GM12878 (cell line): ENCODE results near the gene TLL2. TPM values are rescaled to one million over a fixed set of nuclear protein-coding genes. Genes with fewer than 3 reads are reported as not detected.

Source experiments
- ATAC-seq: fragments of 200-7000 bp; cut with Tn5 transposase; 3 replicates; pipeline ENCODE4 v1.9.1; 2020; ENCODE audit warnings: mild to moderate bottlenecking, moderate library complexity
- BruUV-seq: library from RNA; stranded (reverse); fragments of 400-500 nt; replicated peaks from 2 replicates; lab custom pipeline; 2021; lab: Mats Ljungman, UMichigan
- CTCF ChIA-PET: fragments of 300-600 bp; sonication (Branson Sonifier 250); formaldehyde crosslinking; extraction: SDS; loops from one replicate; lab custom pipeline; 2021; ENCODE audit warnings: inconsistent platforms; lab: Yijun Ruan, JAX
- POLR2A ChIA-PET: fragments of 350-600 bp; formaldehyde crosslinking; extraction: SDS; loops from one replicate; lab custom pipeline; 2021; ENCODE audit warnings: inconsistent platforms; lab: Charles Lee
- RAD21 ChIA-PET: fragments of 300-600 bp; sonication (Branson Sonifier 250); formaldehyde crosslinking; loops from one replicate; lab custom pipeline; 2023; ENCODE audit warnings: antibody characterized with exemption; ENCODE audit not compliant: unreplicated experiment; lab: Charles Lee
- SMC1A ChIA-PET: fragments of 300-600 bp; sonication (Branson Sonifier 250); formaldehyde crosslinking; loops from one replicate; lab custom pipeline; 2023; ENCODE audit not compliant: unreplicated experiment, uncharacterized antibody; lab: Charles Lee
- DNase-seq: peaks from one replicate; pipeline ENCODE4 v3.0.0-alpha.2; 2011; ENCODE audit warnings: low read depth, low spot score
- FAIRE-seq: peaks from 3 replicates; lab custom pipeline; 2011; peaks lifted over from hg19 to GRCh38; lab: Jason Lieb, UNC
- H2AFZ ChIP-seq: 2 replicates; pipeline ENCODE4 v1.6.0; 2011; ENCODE audit warnings: low read depth, low read length, control low read depth; ENCODE audit not compliant: control insufficient read depth
- H3K27ac ChIP-seq: 2 replicates; pipeline ENCODE4 v1.5.1; 2011; ENCODE audit warnings: control low read depth; ENCODE audit not compliant: control insufficient read depth, insufficient read depth
- H3K27me3 ChIP-seq, 2 experiments: replicated peaks in 1 of 2; 2 replicates each; pipeline versions ENCODE4 v1.6.0 to v1.6.1; 2011; ENCODE audit warnings: low read length in 1 of 2; ENCODE audit not compliant: control insufficient read depth in 2 of 2, insufficient read depth in 2 of 2
- H3K36me3 ChIP-seq, 2 experiments: 2 replicates each; pipeline ENCODE4 v1.5.1; 2011; ENCODE audit warnings: low read length in 1 of 2; ENCODE audit not compliant: control insufficient read depth in 2 of 2, insufficient read depth in 2 of 2
- H3K4me1 ChIP-seq: 2 replicates; pipeline ENCODE4 v1.6.1; 2011; ENCODE audit warnings: mild to moderate bottlenecking, low read length, moderate library complexity, mixed read lengths; ENCODE audit not compliant: control insufficient read depth, insufficient read depth
- H3K4me2 ChIP-seq: 2 replicates; pipeline ENCODE4 v1.6.0; 2011; ENCODE audit warnings: control low read depth; ENCODE audit not compliant: control insufficient read depth, insufficient read depth
- H3K4me3 ChIP-seq: fragments of 200-600 bp; sonication (generic); 2 replicates; pipeline ENCODE4 v1.5.1; 2016
- H3K79me2 ChIP-seq: 2 replicates; pipeline ENCODE4 v1.6.0; 2011; ENCODE audit warnings: low read length; ENCODE audit not compliant: control insufficient read depth, insufficient read depth
- H3K9ac ChIP-seq: 2 replicates; pipeline ENCODE4 v1.8.0; 2011; ENCODE audit warnings: low read length, control low read depth, mixed read lengths; ENCODE audit not compliant: control insufficient read depth, insufficient read depth
- H3K9me3 ChIP-seq: replicated peaks from 3 replicates; pipeline ENCODE4 v1.5.1; 2011; ENCODE audit warnings: mild to moderate bottlenecking, low read length; ENCODE audit not compliant: control insufficient read depth, insufficient read depth
- H4K20me1 ChIP-seq: 2 replicates; pipeline ENCODE4 v1.6.0; 2011; ENCODE audit not compliant: control insufficient read depth, insufficient read depth
- BRCA1 ChIP-seq: IDR thresholded peaks from 2 replicates; pipeline ENCODE4 v1.6.1; 2011; ENCODE audit warnings: low read depth, low read length, improper control_type of control experiment
- FOXM1 ChIP-seq: IDR thresholded peaks from 2 replicates; pipeline ENCODE4 v1.6.1; 2012; ENCODE audit warnings: low read depth, mild to moderate bottlenecking, inconsistent platforms, low read length, moderate library complexity
- LARP7 ChIP-seq: fragments of 450-650 bp; IDR thresholded peaks from 2 replicates; pipeline ENCODE4 v1.6.1; 2017; ENCODE audit warnings: mild to moderate bottlenecking
- SMAD1 ChIP-seq: fragments of 450-650 bp; IDR thresholded peaks from 2 replicates; pipeline ENCODE4 v1.6.1; 2018; ENCODE audit warnings: mild to moderate bottlenecking, low read depth; ENCODE audit not compliant: partially characterized antibody
- SMC3 ChIP-seq: IDR thresholded peaks from 2 replicates; pipeline ENCODE4 v1.6.1; 2011; ENCODE audit warnings: low read length, improper control_type of control experiment, borderline replicate concordance
- SREBF2 ChIP-seq: IDR thresholded peaks from 2 replicates; pipeline ENCODE4 v1.6.1; 2012; ENCODE audit warnings: mild to moderate bottlenecking, low read length
- TARDBP ChIP-seq: IDR thresholded peaks from 2 replicates; pipeline ENCODE4 v1.6.1; 2016; ENCODE audit warnings: borderline replicate concordance
- YBX1 ChIP-seq: fragments of 450-650 bp; IDR thresholded peaks from 2 replicates; pipeline ENCODE4 v1.6.1; 2016; ENCODE audit warnings: antibody characterized with exemption
- ZNF24 ChIP-seq: fragments of 450-650 bp; IDR thresholded peaks from 2 replicates; pipeline ENCODE4 v1.6.1; 2017; ENCODE audit warnings: antibody characterized with exemption, mild to moderate bottlenecking
- WGBS: methylation state at CpG from one replicate; pipeline ENCODE4 v1.1.6; 2016; ENCODE audit warnings: low lambda C conversion rate; ENCODE audit not compliant: insufficient replicate concordance, insufficient coverage; ENCODE audit errors: missing lambda C conversion rate; 5-methylcytosine and 5-hydroxymethylcytosine counted together
- in situ Hi-C: fragments of 300-500 bp; cut with MboI; formaldehyde crosslinking; loops from 9 replicates; pipeline ENCODE4 v1.14.3; 2018; ENCODE audit warnings: mixed read lengths
- intact Hi-C: fragments of 100-400 bp; cut with micrococcal nuclease; formaldehyde crosslinking; loops from one replicate; pipeline ENCODE4 v1.14.2; 2022; ENCODE audit not compliant: unreplicated experiment
- polyA plus RNA-seq, 11 experiments: library from polyadenylated mRNA; depleted of rRNA in 4 of 11; unstranded in 6 of 11; stranded (reverse) in 5 of 11; fragments of >200 nt; fragmentation: Nextera tagmentation in 4 of 11; fragmentation: Illumina TruSeq in 1 of 11; extraction: Ambion mirVana in 4 of 11; extraction: Trizol in 1 of 11; gene quantifications; 1 replicate in 1 of 11; 2 replicates in 10 of 11; pipeline versions ENCODE4 v1.2.1 to v1.2.3, GENCODE V29; 2011 to 2016; ENCODE audit warnings: inconsistent platforms in 2 of 11, missing spikeins in 2 of 11, low read depth in 1 of 11
- total RNA-seq, 4 experiments: library from RNA; depleted of rRNA in 3 of 4; stranded (reverse); fragments of >200 nt in 3 of 4; fragmentation: Illumina TruSeq in 1 of 4; extraction: Trizol in 1 of 4; gene quantifications; 2 replicates each; pipeline versions ENCODE4 v1.2.1 to v1.2.3, GENCODE V29; 2013 to 2021
- TF ChIP-seq, protein P1 (sequence below): IDR thresholded peaks from 2 replicates; pipeline ENCODE4 v1.6.1; 2011; ENCODE audit warnings: mild to moderate bottlenecking, low read depth, low read length, moderate library complexity; ENCODE audit not compliant: insufficient replicate concordance
- TF ChIP-seq, protein P2 (sequence below): fragments of 450-650 bp; IDR thresholded peaks from 2 replicates; pipeline ENCODE4 v1.6.1; 2018; ENCODE audit warnings: borderline replicate concordance, mild to moderate bottlenecking; ENCODE audit not compliant: partially characterized antibody
- TF ChIP-seq, protein P3 (sequence below): fragments of 450-650 bp; IDR thresholded peaks from 2 replicates; pipeline ENCODE4 v1.6.1; 2017; ENCODE audit warnings: antibody characterized with exemption, mild to moderate bottlenecking, moderate library complexity
- TF ChIP-seq, protein P4 (sequence below): fragments of 450-650 bp; IDR thresholded peaks from 2 replicates; pipeline ENCODE4 v1.6.1; 2017; ENCODE audit warnings: mild to moderate bottlenecking

Gene TLL2
- total and polyA plus RNA-seq, 10 of the 15 experiments (the other 5 are each of a cell fraction or from before 2014, with no cell fraction given): 0.02 to 2.1 (median 0.52) TPM

DNA sequence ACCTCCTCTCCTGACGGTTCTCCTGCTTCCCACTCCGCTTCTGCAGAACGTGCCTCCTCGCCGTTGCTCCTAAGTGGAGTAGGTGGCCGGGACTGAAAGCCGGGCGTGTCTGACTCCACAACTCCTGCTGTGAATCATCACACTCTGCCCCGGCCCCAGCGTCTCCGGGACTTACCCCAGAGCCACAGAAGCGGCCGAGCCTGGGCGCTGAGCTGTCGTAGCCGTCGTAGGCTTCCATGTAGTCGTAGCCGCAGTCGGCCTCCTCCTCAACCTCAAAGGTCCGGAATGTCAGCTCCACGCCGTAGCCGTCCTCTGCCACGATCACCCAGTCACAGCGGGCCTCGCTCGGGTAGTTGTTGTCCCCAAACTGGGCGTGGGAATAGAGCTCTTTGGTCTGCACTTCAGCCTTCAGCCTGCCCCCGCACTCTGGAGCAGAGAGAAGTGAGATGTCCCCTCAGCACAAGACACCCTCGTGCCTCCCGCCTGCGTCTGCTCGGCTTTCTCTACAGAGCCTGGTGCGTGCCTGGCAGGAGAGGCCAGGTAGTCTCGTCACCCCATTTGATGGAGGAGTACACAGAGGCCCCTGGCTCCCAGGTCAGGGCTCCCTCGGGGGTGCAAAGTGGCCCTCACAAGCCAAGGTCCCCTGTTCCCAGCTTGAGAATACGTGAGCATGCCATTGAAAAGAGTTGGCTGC is 143.7 kb downstream of the TLL2 start (continued):
- TF ChIP-seq SREBF2: no peak
- TF ChIP-seq BRCA1: no peak
- TF ChIP-seq, protein P1, sequence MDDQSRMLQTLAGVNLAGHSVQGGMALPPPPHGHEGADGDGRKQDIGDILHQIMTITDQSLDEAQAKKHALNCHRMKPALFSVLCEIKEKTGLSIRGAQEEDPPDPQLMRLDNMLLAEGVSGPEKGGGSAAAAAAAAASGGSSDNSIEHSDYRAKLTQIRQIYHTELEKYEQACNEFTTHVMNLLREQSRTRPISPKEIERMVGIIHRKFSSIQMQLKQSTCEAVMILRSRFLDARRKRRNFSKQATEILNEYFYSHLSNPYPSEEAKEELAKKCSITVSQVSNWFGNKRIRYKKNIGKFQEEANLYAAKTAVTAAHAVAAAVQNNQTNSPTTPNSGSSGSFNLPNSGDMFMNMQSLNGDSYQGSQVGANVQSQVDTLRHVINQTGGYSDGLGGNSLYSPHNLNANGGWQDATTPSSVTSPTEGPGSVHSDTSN: no peak
- no peak for TF ChIP-seq TARDBP
- TF ChIP-seq, all 136 proteins: peak for 0

DNA sequence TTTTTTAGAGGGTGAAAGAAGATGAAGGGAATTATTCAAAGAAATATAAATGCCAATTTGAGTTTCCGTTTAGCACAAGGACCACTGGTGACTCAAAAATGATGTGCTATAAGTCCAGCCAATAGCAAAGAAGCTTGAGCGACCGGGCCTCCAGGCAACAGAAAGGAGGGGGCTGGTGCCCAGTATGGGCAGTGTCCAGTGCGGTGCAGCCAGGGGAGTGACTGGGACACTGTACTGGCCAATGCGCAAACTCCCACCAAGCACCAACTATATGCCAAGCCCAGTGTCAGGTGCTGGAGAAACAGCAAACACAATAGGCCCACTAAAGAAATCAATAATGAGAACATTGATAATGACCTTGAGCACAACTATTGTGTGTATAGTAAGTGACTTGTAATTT is 144.8 kb downstream of the TLL2 start:
- RAD21 ChIA-PET: no interaction called here
- Histone ChIP-seq H3K27ac (no peak overlapping the region), H3K9me3 (no peaks in the 10 kb centered on the region), H2AFZ (no peak overlapping the region), H3K4me2 (no peak overlapping the region), H3K4me1 (no peaks in the 10 kb centered on the region), H4K20me1 (no peaks in the 10 kb centered on the region), H3K27me3 (no peaks in the 10 kb centered on the region; a peak in 1 of 4 replicates), H3K79me2 (no peaks in the 10 kb centered on the region), H3K36me3 (no peaks in the 10 kb centered on the region), H3K4me3 (no peak overlapping the region), H3K9ac (no peak overlapping the region)
- CTCF ChIA-PET: interaction anchor here (1.2 to 3.1 kb wide), 3 partner anchors 12 to 352 kb away, joined by 5 to 13 read pairs (median 5); no protein-coding TSS in a partner anchor
- ATAC-seq (no peak), DNase-seq (no peak), FAIRE-seq (no peak)
- intact Hi-C loops (no loop called here), in situ Hi-C loops (no loop called here)
- POLR2A ChIA-PET: no interaction called here
- SMC1A ChIA-PET: no interaction called here
- BruUV-seq: no TSS peak
- WGBS: 61% methylated on average over 5 of the region's 5 CpGs
- TF ChIP-seq, protein P2, sequence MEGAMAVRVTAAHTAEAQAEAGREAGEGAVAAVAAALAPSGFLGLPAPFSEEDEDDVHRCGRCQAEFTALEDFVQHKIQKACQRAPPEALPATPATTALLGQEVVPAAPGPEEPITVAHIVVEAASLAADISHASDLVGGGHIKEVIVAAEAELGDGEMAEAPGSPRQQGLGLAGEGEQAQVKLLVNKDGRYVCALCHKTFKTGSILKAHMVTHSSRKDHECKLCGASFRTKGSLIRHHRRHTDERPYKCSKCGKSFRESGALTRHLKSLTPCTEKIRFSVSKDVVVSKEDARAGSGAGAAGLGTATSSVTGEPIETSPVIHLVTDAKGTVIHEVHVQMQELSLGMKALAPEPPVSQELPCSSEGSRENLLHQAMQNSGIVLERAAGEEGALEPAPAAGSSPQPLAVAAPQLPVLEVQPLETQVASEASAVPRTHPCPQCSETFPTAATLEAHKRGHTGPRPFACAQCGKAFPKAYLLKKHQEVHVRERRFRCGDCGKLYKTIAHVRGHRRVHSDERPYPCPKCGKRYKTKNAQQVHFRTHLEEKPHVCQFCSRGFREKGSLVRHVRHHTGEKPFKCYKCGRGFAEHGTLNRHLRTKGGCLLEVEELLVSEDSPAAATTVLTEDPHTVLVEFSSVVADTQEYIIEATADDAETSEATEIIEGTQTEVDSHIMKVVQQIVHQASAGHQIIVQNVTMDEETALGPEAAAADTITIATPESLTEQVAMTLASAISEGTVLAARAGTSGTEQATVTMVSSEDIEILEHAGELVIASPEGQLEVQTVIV: no peak
- TF ChIP-seq FOXM1: no peak
- TF ChIP-seq SMAD1: no peak
- TF ChIP-seq ZNF24: no peak
- no peak for TF ChIP-seq YBX1
- TF ChIP-seq SMC3: no peak
- TF ChIP-seq, protein P3, sequence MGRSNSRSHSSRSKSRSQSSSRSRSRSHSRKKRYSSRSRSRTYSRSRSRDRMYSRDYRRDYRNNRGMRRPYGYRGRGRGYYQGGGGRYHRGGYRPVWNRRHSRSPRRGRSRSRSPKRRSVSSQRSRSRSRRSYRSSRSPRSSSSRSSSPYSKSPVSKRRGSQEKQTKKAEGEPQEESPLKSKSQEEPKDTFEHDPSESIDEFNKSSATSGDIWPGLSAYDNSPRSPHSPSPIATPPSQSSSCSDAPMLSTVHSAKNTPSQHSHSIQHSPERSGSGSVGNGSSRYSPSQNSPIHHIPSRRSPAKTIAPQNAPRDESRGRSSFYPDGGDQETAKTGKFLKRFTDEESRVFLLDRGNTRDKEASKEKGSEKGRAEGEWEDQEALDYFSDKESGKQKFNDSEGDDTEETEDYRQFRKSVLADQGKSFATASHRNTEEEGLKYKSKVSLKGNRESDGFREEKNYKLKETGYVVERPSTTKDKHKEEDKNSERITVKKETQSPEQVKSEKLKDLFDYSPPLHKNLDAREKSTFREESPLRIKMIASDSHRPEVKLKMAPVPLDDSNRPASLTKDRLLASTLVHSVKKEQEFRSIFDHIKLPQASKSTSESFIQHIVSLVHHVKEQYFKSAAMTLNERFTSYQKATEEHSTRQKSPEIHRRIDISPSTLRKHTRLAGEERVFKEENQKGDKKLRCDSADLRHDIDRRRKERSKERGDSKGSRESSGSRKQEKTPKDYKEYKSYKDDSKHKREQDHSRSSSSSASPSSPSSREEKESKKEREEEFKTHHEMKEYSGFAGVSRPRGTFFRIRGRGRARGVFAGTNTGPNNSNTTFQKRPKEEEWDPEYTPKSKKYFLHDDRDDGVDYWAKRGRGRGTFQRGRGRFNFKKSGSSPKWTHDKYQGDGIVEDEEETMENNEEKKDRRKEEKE: no peak
- TF ChIP-seq, protein P4, sequence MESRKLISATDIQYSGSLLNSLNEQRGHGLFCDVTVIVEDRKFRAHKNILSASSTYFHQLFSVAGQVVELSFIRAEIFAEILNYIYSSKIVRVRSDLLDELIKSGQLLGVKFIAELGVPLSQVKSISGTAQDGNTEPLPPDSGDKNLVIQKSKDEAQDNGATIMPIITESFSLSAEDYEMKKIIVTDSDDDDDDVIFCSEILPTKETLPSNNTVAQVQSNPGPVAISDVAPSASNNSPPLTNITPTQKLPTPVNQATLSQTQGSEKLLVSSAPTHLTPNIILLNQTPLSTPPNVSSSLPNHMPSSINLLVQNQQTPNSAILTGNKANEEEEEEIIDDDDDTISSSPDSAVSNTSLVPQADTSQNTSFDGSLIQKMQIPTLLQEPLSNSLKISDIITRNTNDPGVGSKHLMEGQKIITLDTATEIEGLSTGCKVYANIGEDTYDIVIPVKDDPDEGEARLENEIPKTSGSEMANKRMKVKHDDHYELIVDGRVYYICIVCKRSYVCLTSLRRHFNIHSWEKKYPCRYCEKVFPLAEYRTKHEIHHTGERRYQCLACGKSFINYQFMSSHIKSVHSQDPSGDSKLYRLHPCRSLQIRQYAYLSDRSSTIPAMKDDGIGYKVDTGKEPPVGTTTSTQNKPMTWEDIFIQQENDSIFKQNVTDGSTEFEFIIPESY: no peak
- no peak for TF ChIP-seq LARP7
